Nephron progenitor cell (in vitro differentiated cells): Measurements from ENCODE around the gene SH3BGR.

Source experiments
- DNase-seq: peaks from one replicate; pipeline ENCODE4 v3.0.0; 2021
- H3K27ac Mint-ChIP-seq: 2 replicates; pipeline ENCODE4 v1.8.0; 2021; ENCODE audit warnings: mild to moderate bottlenecking, moderate library complexity, mixed read lengths
- H3K27me3 Mint-ChIP-seq: 2 replicates; pipeline ENCODE4 v1.8.0; 2021; ENCODE audit warnings: mild to moderate bottlenecking, low read depth, mixed read lengths; ENCODE audit not compliant: poor library complexity
- H3K36me3 Mint-ChIP-seq: 2 replicates; pipeline ENCODE4 v1.8.0; 2021; ENCODE audit warnings: low read depth, mixed read lengths
- H3K4me1 Mint-ChIP-seq: 2 replicates; pipeline ENCODE4 v1.8.0; 2021; ENCODE audit warnings: mixed read lengths
- H3K4me3 Mint-ChIP-seq: 2 replicates; pipeline ENCODE4 v1.8.0; 2021; ENCODE audit warnings: mild to moderate bottlenecking, moderate library complexity, mixed read lengths
- H3K9me3 Mint-ChIP-seq: 2 replicates; pipeline ENCODE4 v1.8.0; 2021; ENCODE audit warnings: mild to moderate bottlenecking, moderate library complexity, mixed read lengths
- TF ChIP-seq, protein P1 (sequence below): fragments of 200-600 bp; sonication (generic); IDR thresholded peaks from 2 replicates; pipeline ENCODE4 v1.5.0; 2021; ENCODE audit warnings: antibody characterized with exemption

Gene SH3BGR

DNA sequence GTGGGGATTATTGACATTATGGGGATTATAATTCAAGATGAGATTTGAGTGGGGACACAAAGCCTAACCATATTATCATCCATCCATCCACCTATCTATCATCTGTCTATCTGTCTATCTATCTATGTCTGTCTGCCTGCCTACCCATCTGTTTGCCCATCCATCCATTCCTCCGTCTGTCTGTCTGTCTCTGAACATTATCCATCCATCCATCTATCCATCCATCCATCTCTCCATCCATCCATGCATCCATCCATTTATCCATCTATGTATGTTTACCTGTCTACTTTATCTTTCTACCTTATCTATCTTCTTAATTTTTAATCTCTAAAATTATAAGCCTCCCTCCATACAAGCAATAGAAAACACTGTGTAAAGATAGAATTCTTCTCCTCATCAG, 47.4 kb downstream of the SH3BGR start:
- peaks cover 11% of the 10 kb centered on the region for H3K9me3 Mint-ChIP-seq
- H3K4me3 Mint-ChIP-seq: no peak overlapping the region
- H3K36me3 Mint-ChIP-seq: peaks cover 11% of the 10 kb centered on the region
- peaks cover 16% of the 10 kb centered on the region for H3K4me1 Mint-ChIP-seq
- no peaks in the 10 kb centered on the region for H3K27me3 Mint-ChIP-seq
- TF ChIP-seq, protein P1, sequence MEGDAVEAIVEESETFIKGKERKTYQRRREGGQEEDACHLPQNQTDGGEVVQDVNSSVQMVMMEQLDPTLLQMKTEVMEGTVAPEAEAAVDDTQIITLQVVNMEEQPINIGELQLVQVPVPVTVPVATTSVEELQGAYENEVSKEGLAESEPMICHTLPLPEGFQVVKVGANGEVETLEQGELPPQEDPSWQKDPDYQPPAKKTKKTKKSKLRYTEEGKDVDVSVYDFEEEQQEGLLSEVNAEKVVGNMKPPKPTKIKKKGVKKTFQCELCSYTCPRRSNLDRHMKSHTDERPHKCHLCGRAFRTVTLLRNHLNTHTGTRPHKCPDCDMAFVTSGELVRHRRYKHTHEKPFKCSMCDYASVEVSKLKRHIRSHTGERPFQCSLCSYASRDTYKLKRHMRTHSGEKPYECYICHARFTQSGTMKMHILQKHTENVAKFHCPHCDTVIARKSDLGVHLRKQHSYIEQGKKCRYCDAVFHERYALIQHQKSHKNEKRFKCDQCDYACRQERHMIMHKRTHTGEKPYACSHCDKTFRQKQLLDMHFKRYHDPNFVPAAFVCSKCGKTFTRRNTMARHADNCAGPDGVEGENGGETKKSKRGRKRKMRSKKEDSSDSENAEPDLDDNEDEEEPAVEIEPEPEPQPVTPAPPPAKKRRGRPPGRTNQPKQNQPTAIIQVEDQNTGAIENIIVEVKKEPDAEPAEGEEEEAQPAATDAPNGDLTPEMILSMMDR: no peak
- no peak for DNase-seq
- no peak overlapping the region for H3K27ac Mint-ChIP-seq

DNA sequence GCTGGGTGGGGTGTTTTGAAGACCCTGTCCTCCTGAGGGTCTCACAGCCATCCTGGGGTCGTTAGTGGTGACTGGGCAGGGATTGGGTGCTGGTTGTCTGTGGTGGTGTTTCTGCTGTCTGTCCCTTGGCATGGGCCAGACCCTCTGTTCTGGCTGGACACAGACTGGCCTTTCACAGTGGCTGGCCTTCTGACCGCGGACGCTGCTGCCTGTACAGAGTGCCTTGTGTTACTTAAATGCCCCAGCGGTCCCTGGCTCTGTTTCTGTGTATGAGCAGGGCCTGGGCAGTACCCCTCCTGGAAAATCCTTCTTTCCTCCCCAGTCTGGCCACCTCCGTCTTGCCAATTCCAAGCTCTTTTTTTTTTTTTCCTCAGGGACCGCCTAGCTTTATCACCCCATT, 50.9 kb downstream of the SH3BGR start:
- Mint-ChIP-seq H3K9me3 (no peaks in the 10 kb centered on the region), H3K27ac (peak overlapping the region; percentile 69), H3K4me3 (no peak overlapping the region), H3K4me1 (peaks cover 16% of the 10 kb centered on the region), H3K27me3 (no peaks in the 10 kb centered on the region), H3K36me3 (peaks cover 10% of the 10 kb centered on the region)
- TF ChIP-seq, protein P1: no peak
- no peak for DNase-seq

DNA sequence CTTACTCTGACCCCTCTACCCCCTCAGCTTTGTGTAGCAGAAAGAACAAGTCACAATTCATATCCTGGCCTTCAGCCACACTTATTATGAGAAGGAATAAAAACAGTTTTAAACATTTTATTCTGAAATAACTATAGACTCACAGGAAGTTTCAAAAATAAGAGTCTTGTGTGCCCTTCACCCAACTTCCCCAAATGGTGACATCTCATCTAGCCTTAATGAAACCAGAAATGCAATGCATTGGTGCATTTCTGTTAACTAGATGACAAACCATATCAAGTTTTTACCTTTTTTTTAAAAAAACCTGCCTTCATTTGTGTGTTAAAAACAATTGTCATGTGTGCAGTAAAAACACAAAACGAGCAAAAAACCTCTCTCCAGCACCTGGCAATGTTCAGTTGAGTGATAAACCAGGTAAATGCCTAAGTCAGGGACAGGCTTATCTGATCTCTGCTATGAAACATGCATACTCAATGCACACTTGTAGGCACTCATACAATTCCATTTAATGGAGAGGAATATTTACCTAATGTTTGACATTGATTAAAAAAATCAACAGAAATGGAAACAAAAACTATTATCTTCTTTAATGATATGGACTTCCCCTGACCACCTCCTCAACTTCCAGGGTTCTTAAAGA, 51.5 kb downstream of the SH3BGR start:
- no peak overlapping the region for H3K4me3 Mint-ChIP-seq
- peaks cover 16% of the 10 kb centered on the region for H3K4me1 Mint-ChIP-seq
- TF ChIP-seq, protein P1: no peak

DNA sequence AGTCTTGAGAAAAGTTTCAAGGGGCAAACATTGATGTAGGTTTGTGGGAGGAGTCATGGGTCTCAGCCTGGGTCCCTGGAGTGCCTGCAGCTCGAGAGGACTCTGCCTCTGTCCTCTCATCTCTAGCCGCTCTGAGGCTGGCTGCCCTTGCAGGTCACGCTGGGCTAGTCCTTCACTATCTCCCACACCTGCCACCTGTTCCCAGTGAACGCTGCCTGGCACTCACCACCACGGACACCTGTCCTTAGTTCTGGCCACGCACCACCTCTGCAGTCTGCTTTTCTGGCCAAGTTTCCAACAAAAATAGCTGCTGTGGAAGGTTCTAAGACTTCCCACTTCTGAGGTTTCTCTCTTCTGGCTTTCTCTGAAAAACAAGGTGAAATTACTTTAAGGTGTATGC, 52.5 kb downstream of the SH3BGR start:
- TF ChIP-seq, protein P1: no peak
- Mint-ChIP-seq H3K9me3 (no peaks in the 10 kb centered on the region), H3K36me3 (peaks cover 14% of the 10 kb centered on the region), H3K4me3 (no peak overlapping the region), H3K4me1 (peaks cover 16% of the 10 kb centered on the region), H3K27me3 (no peaks in the 10 kb centered on the region), H3K27ac (no peak overlapping the region)
- DNase-seq: no peak

More for the DNA sequence above, 51.5 kb downstream of the SH3BGR start:
- Mint-ChIP-seq H3K9me3 (no peaks in the 10 kb centered on the region), H3K36me3 (peaks cover 10% of the 10 kb centered on the region), H3K27me3 (no peaks in the 10 kb centered on the region), H3K27ac (peak overlapping the region; percentile 69)
- DNase-seq: no peak

DNA sequence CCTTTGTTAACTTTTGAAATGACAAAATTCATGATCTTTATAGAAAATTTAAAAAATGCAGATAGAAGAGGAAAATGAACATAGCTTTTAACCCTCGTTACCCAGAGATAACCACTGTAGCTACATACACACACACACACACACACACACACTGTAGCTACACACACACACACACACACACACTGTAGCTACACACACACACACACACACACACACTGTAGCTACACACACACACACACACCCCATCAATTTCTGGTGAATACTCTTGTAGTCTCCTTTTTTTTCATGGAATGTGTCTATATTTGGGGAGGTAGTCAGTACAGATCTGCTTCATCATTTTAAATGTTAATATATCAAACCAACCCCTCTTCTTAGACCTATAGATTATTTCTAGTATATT, 58.5 kb downstream of the SH3BGR start:
- no peak for DNase-seq
- TF ChIP-seq, protein P1: no peak
- peaks cover 5% of the 10 kb centered on the region for H3K27me3 Mint-ChIP-seq
- no peak overlapping the region for H3K4me3 Mint-ChIP-seq
- peaks cover 18% of the 10 kb centered on the region for H3K36me3 Mint-ChIP-seq
- peaks cover 6% of the 10 kb centered on the region for H3K4me1 Mint-ChIP-seq
- H3K27ac Mint-ChIP-seq: no peak overlapping the region
- no peaks in the 10 kb centered on the region for H3K9me3 Mint-ChIP-seq

DNA sequence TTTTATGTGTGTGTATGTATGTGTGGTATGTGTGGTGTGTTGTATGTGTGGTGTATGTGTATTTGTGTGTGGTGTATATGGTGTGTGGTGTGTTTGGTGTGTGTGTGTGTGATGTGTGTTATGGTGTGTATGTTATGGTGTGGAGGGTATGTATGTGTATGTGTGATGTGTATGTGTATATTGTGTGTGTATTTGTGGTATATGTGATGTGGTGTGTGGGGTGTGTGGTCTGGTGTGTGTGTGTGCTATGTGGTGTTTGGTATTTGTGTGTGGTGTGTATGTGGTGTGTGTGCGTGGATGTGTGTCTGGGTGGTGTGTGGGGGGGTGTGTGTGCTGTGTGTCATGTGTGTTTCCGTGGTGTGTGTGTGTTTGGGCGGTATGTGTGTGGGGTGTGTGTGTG, 59.3 kb downstream of the SH3BGR start:
- Mint-ChIP-seq H3K27ac (no peak overlapping the region), H3K4me1 (peaks cover 13% of the 10 kb centered on the region)

More for the DNA sequence above, 59.3 kb downstream of the SH3BGR start:
- peaks cover 5% of the 10 kb centered on the region for H3K27me3 Mint-ChIP-seq
- H3K9me3 Mint-ChIP-seq: no peaks in the 10 kb centered on the region
- H3K36me3 Mint-ChIP-seq: peaks cover 18% of the 10 kb centered on the region
- no peak for DNase-seq
- TF ChIP-seq, protein P1: no peak
- no peak overlapping the region for H3K4me3 Mint-ChIP-seq
